ENCODE data around the gene VMO1.
A peak's percentile ranks its signal among the peaks of the same experiment; 100 is the strongest.

VMO1 gene

GRCh38 chr17:4790705-4791088 lies 4.5 kb upstream of the VMO1 start:
- H3K4me3 ChIP-seq (ENCODE audit: low read depth, low read length): peak overlapping the region; percentile 82
- H3K36me3 ChIP-seq (ENCODE audit: control insufficient read depth, insufficient read depth, low read length): no peaks in the 10 kb centered on the region
- peaks cover 15% of the 10 kb centered on the region for H3K27me3 ChIP-seq (ENCODE audit: control insufficient read depth, insufficient read depth, low read length)
- H3K9ac ChIP-seq (ENCODE audit: low read depth, low read length): no peak overlapping the region
- peaks cover 8% of the 10 kb centered on the region for H3K4me1 ChIP-seq (ENCODE audit: control insufficient read depth, insufficient read depth, low read length)
- no peaks in the 10 kb centered on the region for H3K9me3 ChIP-seq (ENCODE audit: control insufficient read depth, insufficient read depth, low read length)

- Histone ChIP-seq H3K4me3 (ENCODE audit: low read depth, low read length) (peak overlapping the region; percentile 82), H3K36me3 (ENCODE audit: control insufficient read depth, insufficient read depth, low read length) (no peaks in the 10 kb centered on the region), H3K9me3 (ENCODE audit: control insufficient read depth, insufficient read depth, low read length) (no peaks in the 10 kb centered on the region), H3K9ac (ENCODE audit: low read depth, low read length) (peak overlapping the region; percentile 54), H3K4me1 (ENCODE audit: control insufficient read depth, insufficient read depth, low read length) (peaks cover 8% of the 10 kb centered on the region), H3K27me3 (ENCODE audit: control insufficient read depth, insufficient read depth, low read length) (peaks cover 15% of the 10 kb centered on the region)
Observed at GRCh38 chr17:4789951-4790704, 4.0 kb upstream of the VMO1 start.

- Histone ChIP-seq H3K4me3 (ENCODE audit: low read depth, low read length) (peak overlapping the region; percentile 82), H3K36me3 (ENCODE audit: control insufficient read depth, insufficient read depth, low read length) (no peaks in the 10 kb centered on the region), H3K4me1 (ENCODE audit: control insufficient read depth, insufficient read depth, low read length) (peaks cover 8% of the 10 kb centered on the region), H3K27me3 (ENCODE audit: control insufficient read depth, insufficient read depth, low read length) (peaks cover 15% of the 10 kb centered on the region), H3K9me3 (ENCODE audit: control insufficient read depth, insufficient read depth, low read length) (no peaks in the 10 kb centered on the region), H3K9ac (ENCODE audit: low read depth, low read length) (peak overlapping the region; percentile 70)
Observed at GRCh38 chr17:4789701-4789950, 3.5 kb upstream of the VMO1 start.

DNA sequence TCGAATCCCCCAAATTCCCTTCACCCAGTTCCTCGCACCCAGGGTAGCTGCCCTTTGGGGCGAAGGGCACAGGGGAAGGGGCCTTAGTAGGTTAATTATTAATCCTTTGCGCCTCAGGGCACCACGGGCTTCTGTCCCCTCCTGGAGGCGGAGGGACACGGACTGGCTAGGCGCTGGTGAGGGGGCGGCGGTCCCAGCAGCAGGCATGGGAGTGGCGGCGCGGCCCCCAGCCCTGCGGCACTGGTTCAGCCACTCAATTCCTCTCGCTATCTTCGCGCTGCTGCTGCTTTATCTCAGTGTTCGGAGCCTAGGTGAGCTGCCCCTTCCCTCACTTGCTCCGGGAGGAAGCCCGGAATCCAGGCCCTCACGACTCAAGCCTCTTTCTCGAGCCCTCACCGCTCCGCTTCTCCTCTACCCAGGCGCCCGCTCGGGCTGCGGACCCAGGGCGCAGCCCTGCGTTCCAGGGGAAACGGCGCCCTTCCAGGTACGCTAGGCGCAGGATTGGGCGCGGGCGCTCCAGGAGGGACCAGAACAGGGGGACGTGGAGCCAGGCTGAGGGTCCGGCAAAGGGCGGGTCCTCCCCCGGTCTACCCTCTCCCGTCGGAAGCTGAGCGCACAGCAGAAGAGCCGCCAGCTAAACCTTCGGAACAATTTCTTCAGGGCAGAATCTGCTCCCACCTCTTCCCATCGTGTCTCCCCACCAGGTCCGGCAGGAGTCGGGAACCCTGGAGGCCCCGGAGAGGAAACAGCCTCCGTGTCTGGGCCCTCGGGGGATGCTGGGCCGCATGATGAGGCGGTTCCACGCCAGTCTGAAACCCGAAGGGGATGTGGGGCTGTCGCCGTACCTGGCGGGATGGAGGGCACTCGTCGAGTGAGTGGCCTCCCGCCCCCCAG lies 2.9 kb upstream of the VMO1 start, which contains the start of gene GLTPD2:
Gene GLTPD2 (plus strand): TSS at position 158 of the 894 bp plus-strand sequence. CDS start 48 bp downstream, at position 206.
- H3K4me1 ChIP-seq (ENCODE audit: control insufficient read depth, insufficient read depth, low read length): peaks cover 8% of the 10 kb centered on the region
- no peaks in the 10 kb centered on the region for H3K9me3 ChIP-seq (ENCODE audit: control insufficient read depth, insufficient read depth, low read length)
- peak within 1 kb of the TSS; percentile 82 for H3K4me3 ChIP-seq (ENCODE audit: low read depth, low read length)
- H3K9ac ChIP-seq (ENCODE audit: low read depth, low read length): peak within 1 kb of the TSS; percentile 70
- H3K36me3 ChIP-seq (ENCODE audit: control insufficient read depth, insufficient read depth, low read length): no peaks in the 10 kb centered on the region
- H3K27me3 ChIP-seq (ENCODE audit: control insufficient read depth, insufficient read depth, low read length): peaks cover 15% of the 10 kb centered on the region

DNA sequence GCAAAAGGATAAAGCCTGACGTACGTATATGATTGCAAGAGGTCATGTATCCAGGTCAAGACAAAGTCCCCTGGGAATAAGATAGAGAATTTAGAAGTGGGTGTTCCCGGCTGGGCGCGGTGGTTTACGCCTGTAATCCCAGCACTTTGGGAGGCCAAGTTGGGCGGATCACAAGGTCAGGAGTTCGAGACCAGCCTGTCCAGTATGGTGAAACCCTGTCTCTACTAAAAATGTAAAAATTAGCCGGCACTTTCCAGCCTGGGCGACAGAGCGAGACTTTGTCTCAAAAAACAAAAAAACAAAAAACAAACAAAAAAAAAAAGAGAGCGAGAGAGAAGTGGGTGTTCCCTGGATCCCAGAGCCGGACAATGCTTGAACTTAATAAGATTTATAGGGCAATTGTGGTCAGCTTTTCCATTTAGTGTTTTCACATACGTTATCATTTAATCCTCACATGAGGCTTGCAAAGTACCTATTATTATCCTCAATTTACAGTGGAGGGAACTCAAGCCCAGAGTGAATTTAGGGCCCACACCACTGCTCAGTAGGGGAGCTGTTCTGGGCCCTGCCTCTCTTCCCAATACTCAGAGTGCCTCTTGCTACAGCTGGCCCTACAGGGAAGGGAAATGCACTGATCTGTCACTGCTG lies 2.1 kb upstream of the VMO1 start:
- H3K4me3 ChIP-seq (ENCODE audit: low read depth, low read length): peak overlapping the region; percentile 82
- no peaks in the 10 kb centered on the region for H3K36me3 ChIP-seq (ENCODE audit: control insufficient read depth, insufficient read depth, low read length)
- H3K9me3 ChIP-seq (ENCODE audit: control insufficient read depth, insufficient read depth, low read length): no peaks in the 10 kb centered on the region
- no peak overlapping the region for H3K9ac ChIP-seq (ENCODE audit: low read depth, low read length)
- peaks cover 15% of the 10 kb centered on the region for H3K27me3 ChIP-seq (ENCODE audit: control insufficient read depth, insufficient read depth, low read length)
- peaks cover 8% of the 10 kb centered on the region for H3K4me1 ChIP-seq (ENCODE audit: control insufficient read depth, insufficient read depth, low read length)

GRCh38 chr17:4786516-4786915 lies 352 bp upstream of the VMO1 start:
- no peaks in the 10 kb centered on the region for H3K36me3 ChIP-seq (ENCODE audit: control insufficient read depth, insufficient read depth, low read length)
- no peaks in the 10 kb centered on the region for H3K9me3 ChIP-seq (ENCODE audit: control insufficient read depth, insufficient read depth, low read length)
- H3K4me3 ChIP-seq (ENCODE audit: low read depth, low read length): no peak overlapping the region
- H3K27me3 ChIP-seq (ENCODE audit: control insufficient read depth, insufficient read depth, low read length): peaks cover 23% of the 10 kb centered on the region
- peaks cover 8% of the 10 kb centered on the region for H3K4me1 ChIP-seq (ENCODE audit: control insufficient read depth, insufficient read depth, low read length)
- no peak overlapping the region for H3K9ac ChIP-seq (ENCODE audit: low read depth, low read length)

- Histone ChIP-seq H3K9ac (ENCODE audit: low read depth, low read length) (no peak overlapping the region), H3K36me3 (ENCODE audit: control insufficient read depth, insufficient read depth, low read length) (no peaks in the 10 kb centered on the region), H3K4me1 (ENCODE audit: control insufficient read depth, insufficient read depth, low read length) (peaks cover 6% of the 10 kb centered on the region), H3K27me3 (ENCODE audit: control insufficient read depth, insufficient read depth, low read length) (peaks cover 16% of the 10 kb centered on the region), H3K4me3 (ENCODE audit: low read depth, low read length) (no peak overlapping the region), H3K9me3 (ENCODE audit: control insufficient read depth, insufficient read depth, low read length) (no peaks in the 10 kb centered on the region)
Observed at GRCh38 chr17:4785311-4786105, 656 bp downstream of the VMO1 start.

DNA sequence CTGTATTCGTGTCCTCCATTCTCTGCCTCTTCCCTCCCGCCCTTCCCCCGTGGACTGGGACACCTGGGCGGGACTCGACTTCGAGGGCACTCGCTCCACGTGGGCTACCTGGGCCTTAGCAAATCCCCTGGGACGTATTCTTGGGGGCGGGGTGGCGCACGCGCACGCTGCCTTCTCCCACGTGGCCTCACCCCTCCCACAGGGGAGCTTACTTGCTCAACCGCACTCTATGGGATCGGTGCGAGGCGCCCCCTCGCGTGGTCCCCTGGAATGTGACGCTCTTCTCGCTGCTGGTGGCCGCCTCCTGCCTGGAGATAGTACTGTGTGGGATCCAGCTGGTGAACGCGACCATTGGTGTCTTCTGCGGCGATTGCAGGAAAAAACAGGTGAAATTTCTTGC lies 3.5 kb downstream of the VMO1 start:
- Histone ChIP-seq H3K4me3 (ENCODE audit: low read depth, low read length) (no peak overlapping the region), H3K27me3 (ENCODE audit: control insufficient read depth, insufficient read depth, low read length) (peaks cover 7% of the 10 kb centered on the region), H3K4me1 (ENCODE audit: control insufficient read depth, insufficient read depth, low read length) (no peaks in the 10 kb centered on the region), H3K36me3 (ENCODE audit: control insufficient read depth, insufficient read depth, low read length) (no peaks in the 10 kb centered on the region), H3K9me3 (ENCODE audit: control insufficient read depth, insufficient read depth, low read length) (no peaks in the 10 kb centered on the region), H3K9ac (ENCODE audit: low read depth, low read length) (no peak overlapping the region)

DNA sequence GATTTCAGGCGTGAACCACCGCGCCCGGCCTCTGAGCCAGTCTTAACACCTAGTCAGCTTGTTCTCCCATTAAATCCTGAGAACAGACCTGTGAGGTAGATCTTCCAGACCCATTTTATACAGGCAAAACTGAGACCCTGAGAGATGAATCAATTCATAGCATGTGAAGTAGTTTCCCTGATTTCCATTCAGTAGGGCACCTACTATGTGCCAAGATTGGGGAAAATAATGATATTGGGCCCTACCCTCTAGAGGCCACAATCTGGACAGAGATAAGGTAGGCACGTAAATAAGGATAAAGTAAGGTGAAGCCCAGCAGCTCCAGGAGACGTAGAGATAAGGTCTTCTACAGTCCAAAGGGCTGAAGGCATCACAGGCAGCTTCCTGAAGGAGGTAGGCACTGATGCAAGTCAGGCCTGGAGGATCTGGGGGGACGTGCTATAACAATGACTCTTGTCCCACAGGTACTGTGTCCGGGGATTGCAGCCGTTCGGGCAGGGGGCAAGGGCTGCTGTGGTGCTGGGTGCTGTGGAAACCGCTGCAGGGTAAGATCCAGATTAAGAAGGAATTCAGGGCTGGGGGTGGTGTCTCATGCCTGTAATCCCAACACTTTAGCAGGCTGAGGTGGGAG lies 5.7 kb downstream of the VMO1 start:
- no peak overlapping the region for H3K9ac ChIP-seq (ENCODE audit: low read depth, low read length)
- H3K9me3 ChIP-seq (ENCODE audit: control insufficient read depth, insufficient read depth, low read length): no peaks in the 10 kb centered on the region
- no peak overlapping the region for H3K4me3 ChIP-seq (ENCODE audit: low read depth, low read length)
- H3K36me3 ChIP-seq (ENCODE audit: control insufficient read depth, insufficient read depth, low read length): no peaks in the 10 kb centered on the region
- peaks cover 7% of the 10 kb centered on the region for H3K27me3 ChIP-seq (ENCODE audit: control insufficient read depth, insufficient read depth, low read length)
- no peaks in the 10 kb centered on the region for H3K4me1 ChIP-seq (ENCODE audit: control insufficient read depth, insufficient read depth, low read length)

- no peak overlapping the region for H3K4me3 ChIP-seq (ENCODE audit: low read depth, low read length)
- no peaks in the 10 kb centered on the region for H3K36me3 ChIP-seq (ENCODE audit: control insufficient read depth, insufficient read depth, low read length)
- no peak overlapping the region for H3K9ac ChIP-seq (ENCODE audit: low read depth, low read length)
- peaks cover 7% of the 10 kb centered on the region for H3K27me3 ChIP-seq (ENCODE audit: control insufficient read depth, insufficient read depth, low read length)
- no peaks in the 10 kb centered on the region for H3K9me3 ChIP-seq (ENCODE audit: control insufficient read depth, insufficient read depth, low read length)
- H3K4me1 ChIP-seq (ENCODE audit: control insufficient read depth, insufficient read depth, low read length): no peaks in the 10 kb centered on the region
Observed at GRCh38 chr17:4777969-4778760, 8.0 kb downstream of the VMO1 start.
